KOPT-K1 (cell line): ENCODE results near the gene INO80B.

Source experiments
- H3K27ac ChIP-seq: fragments of 200-600 bp; sonication (generic); 2 replicates; pipeline ENCODE4 v1.5.1; 2016; ENCODE audit warnings: antibody characterized with exemption, mild to moderate bottlenecking, low read depth, low read length; ENCODE audit not compliant: poor library complexity, severe bottlenecking
- H3K36me3 ChIP-seq: fragments of 200-600 bp; sonication (generic); 2 replicates; pipeline ENCODE4 v1.5.1; 2017; ENCODE audit warnings: antibody characterized with exemption, mild to moderate bottlenecking, low read length, moderate library complexity; ENCODE audit not compliant: insufficient read depth
- H3K9me3 ChIP-seq: fragments of 200-600 bp; sonication (generic); 2 replicates; pipeline ENCODE4 v1.5.1; 2017; ENCODE audit warnings: antibody characterized with exemption, low read length, mild to moderate bottlenecking; ENCODE audit not compliant: insufficient read depth, poor library complexity, severe bottlenecking

The INO80B gene

GRCh38 chr2:74497777-74498499, 43.1 kb downstream of the INO80B start:
- no peak overlapping the region for H3K27ac ChIP-seq
- no peaks in the 10 kb centered on the region for H3K9me3 ChIP-seq

DNA sequence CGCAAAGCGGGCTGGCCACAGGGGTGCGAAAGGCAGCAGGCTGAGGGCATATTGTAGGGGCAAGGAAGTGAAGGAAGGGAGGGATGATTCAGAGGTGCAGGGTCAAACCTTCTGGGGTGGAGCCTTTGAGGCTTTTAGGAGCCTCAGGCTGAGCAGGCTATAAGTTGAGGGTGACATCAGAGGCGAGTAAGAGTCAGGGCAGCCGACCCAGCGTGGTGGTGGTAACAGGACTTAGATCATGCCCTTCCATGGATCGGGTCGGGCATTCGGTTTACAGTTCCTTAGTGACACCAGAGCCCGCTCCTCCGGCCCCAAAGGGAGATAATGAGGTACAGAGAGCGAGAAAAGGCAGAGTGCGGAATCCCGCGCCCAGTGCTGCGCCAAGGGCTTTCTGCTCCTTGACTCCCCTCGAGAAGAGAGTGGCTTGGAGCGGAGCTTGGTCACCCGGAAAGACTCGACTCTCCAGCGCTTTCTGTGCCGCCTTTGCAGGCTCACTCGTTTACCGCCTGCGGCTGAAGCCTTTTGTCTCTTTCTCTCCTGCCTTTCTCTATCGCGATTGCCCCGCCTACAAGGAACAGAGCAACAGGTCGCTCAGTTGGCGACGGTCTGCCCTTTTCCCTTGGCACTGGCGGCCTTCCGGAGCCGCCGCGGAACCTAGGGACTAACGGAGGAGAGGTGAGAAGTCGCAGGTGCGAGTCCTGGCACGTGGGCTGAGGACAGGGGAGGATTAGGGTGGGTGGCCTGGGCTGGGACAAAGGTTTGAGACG, 43.8 kb downstream of the INO80B start:
- no peaks in the 10 kb centered on the region for H3K9me3 ChIP-seq
- peaks cover 7% of the 10 kb centered on the region for H3K36me3 ChIP-seq
- H3K27ac ChIP-seq, result no peak overlapping the region

More at GRCh38 chr2:74497777-74498499, 43.1 kb downstream of the INO80B start:
- H3K36me3 ChIP-seq, result peaks cover 15% of the 10 kb centered on the region

DNA sequence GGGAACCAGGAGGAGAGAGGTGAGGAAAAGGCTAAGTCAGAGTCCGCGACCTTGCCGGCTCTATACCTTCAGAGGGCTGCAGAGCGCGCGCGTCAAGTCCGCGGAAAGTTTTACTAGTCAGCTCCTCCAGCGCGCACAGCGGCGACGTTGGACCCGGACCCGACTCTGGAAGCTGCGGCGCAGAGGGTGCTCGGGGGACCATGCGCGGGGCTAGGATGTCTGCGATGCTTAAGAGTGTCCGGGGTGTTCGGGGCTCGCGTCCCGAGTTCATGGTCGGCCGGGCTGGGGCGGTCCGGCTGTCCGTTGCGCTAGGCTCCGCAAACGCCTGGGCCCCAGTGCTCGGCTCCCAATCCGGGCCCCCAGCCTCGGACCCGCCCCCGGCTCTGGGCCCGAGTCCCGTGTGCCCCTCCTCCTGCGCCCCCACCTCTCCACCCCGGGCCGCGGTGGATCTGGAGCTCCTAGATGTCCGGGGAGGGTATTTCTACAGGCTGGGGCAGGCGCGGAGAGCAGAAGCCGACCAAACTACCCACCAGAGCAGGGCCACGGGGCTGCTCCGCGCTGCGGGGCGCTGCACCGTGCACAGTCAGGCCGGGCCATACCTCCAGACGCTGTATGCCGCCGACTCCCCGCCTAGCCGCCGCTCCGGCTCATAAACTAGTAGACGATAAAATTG, 44.5 kb downstream of the INO80B start, which contains the start of gene LBX2:
Gene LBX2 (minus strand): TSS at position 337 of the 673 bp plus-strand sequence. CDS start 66 bp downstream, at position 271.
- no peaks in the 10 kb centered on the region for H3K9me3 ChIP-seq
- H3K27ac ChIP-seq, result no peak within 1 kb of the TSS
- peaks cover 3% of the 10 kb centered on the region; the same call in 1 of the 2 replicates for H3K36me3 ChIP-seq

- H3K36me3 ChIP-seq, result peaks cover 10% of the 10 kb centered on the region; the same call in 1 of the 2 replicates
- no peak overlapping the region for H3K27ac ChIP-seq
- H3K9me3 ChIP-seq, result no peaks in the 10 kb centered on the region
These were observed 45.2 kb downstream of the INO80B start for GRCh38 chr2:74499940-74500577.

GRCh38 chr2:74500578-74500946, 45.7 kb downstream of the INO80B start:
- Histone ChIP-seq H3K9me3 (no peaks in the 10 kb centered on the region), H3K27ac (no peak overlapping the region), H3K36me3 (peaks cover 15% of the 10 kb centered on the region; the same call in 1 of the 2 replicates)

DNA sequence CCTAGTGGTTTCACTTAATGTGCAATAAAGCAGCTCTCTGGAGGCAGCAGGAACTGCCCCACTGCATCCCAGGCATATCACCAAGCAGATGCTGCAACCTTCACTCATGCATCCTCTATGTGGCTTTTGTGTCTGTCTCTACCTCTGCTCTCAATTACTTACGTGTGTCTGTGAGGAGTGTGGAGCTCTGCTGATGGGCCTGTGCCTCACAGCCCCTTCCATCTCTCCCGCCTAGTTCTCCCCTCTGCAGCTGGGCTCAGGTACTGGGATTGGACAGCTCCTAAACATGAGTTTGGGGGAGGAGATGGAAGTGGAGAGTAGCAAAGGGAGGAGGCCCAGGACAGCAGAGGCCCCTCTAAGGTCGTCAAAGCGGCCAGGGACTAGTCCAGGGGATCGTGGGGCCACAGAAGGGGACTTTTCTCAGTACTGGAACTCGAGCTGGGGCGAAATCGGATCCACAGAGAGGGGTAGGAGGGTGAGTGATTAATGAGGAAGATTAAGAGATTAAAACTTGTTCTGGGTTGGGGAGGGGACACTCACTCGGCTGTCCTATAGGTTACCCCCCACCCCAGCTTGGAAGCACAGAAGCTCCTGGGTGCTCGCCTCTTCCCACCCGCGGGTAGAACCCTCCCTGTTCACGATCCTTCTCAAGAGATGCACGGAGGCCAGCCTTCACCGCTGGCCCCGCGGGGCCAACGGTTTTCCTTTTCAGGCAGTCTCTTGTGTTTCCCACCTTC, 46.6 kb downstream of the INO80B start:
- Histone ChIP-seq H3K9me3 (no peaks in the 10 kb centered on the region), H3K27ac (no peak overlapping the region), H3K36me3 (peaks cover 21% of the 10 kb centered on the region; the same call in 1 of the 2 replicates)

- H3K9me3 ChIP-seq, result no peaks in the 10 kb centered on the region
- peaks cover 21% of the 10 kb centered on the region; the same call in 1 of the 2 replicates for H3K36me3 ChIP-seq
- no peak overlapping the region for H3K27ac ChIP-seq
These were observed 47.3 kb downstream of the INO80B start for GRCh38 chr2:74502147-74502719.

DNA sequence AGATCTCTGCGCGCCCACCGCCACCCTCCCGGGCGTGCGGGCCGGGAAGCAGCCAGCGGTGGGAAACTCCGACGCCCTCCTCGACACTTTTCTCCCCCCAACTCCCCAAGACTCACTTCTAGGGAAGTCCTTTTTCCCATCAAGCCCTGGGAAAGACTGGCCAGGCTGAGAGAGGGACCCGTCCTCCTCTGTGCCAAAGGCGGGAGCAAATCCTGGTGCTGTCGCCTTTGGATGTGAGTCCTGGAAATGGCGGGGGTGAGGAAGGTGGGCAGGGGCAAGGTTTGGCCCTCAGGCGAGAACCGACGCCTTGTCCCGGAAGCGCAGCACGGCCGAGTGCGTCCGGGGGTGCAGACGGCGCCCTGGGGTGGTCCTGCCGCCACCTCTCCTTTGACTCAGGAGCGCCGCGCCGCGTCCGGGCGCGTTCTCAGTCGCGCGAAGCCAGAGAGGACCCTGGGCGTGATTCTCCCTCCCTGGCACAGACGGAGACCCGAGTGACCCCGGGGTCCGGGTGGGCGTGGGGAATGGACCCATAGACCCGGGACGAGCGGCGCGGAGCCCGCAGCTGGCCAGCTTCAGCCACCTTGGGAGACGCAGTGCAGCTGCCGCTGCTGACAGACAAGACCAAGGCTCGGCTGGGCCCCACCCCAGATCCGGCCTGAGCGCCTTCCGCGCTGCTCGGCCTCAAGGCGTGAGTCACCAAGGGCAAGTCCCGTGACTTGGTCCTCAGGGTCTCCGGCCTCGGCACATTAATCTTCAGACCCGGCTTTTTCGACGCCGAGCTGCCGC, 48.0 kb downstream of the INO80B start:
- Histone ChIP-seq H3K9me3 (no peaks in the 10 kb centered on the region), H3K27ac (no peak overlapping the region), H3K36me3 (peaks cover 21% of the 10 kb centered on the region; the same call in 1 of the 2 replicates)

DNA sequence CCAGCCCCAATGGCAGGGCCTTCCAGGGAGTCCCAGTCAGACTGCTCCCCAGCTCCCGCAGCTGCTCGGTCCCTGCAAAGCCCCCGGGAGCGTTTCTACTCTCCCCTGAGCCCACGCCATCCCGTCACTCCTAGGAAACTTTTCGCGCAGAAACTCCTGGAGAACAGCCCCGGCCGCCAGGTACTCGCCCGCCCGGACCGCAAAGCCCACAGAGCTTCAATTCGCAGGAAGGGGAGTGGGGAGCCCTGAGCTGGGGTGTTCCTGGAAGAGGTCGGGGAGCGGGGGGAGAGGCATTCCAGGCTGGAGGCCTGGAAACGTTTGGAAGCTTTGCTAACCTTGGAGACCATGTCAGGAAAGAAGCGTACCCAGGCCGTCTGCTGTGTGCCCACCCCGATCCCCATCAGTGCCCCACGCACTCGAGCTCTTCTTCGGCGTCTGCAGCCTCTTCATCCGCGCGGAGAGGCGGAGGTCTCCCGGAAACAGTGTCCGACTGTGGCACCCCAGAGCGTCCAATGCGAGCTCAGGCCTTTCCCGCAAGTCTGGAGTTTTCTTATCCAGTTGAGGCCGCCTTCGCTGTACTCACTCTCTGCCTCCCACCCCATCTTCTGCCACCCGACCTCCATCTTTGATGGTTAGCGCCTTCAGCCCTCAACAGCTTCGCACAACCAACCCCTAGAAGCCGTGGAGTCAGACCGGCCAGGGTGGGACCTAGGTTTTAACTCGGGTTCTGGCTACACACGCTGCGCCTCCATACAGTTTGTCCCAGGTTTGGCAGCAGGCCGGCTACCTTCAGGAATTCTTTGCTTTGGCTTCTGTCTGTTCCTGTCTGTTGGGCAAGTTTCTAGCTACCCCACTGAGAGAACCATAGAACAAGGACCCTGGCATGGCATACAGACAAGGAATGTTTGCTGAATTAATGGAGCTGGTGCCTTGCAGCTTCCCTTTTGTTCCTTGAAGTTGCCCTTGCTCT, 48.9 kb downstream of the INO80B start:
- Histone ChIP-seq H3K27ac (no peak overlapping the region), H3K36me3 (peaks cover 21% of the 10 kb centered on the region; the same call in 1 of the 2 replicates), H3K9me3 (no peaks in the 10 kb centered on the region)

DNA sequence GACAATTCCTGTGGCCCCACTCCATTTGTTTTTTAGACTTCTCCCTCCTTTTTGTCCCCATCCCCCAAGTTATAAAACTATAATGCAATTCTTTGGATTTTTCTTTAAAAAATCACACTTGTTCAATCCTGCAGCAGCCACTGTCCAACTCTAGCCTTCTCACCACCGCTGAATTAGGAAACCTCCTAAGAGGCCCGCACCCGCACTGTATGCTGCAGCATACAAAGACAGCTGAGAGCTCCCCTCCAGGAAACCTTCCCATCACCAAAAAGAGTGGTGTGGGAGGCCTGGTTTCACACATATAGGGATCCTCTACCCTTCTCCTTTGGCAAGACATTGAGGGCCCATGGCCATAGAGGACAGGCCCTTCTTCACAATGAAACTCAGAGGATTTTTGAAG, 49.7 kb downstream of the INO80B start:
- H3K27ac ChIP-seq, result no peak overlapping the region
- H3K36me3 ChIP-seq, result peaks cover 21% of the 10 kb centered on the region; the same call in 1 of the 2 replicates

GRCh38 chr2:74505448-74506246, 50.8 kb downstream of the INO80B start:
- no peak overlapping the region for H3K27ac ChIP-seq

More for the DNA sequence above, 49.7 kb downstream of the INO80B start:
- H3K9me3 ChIP-seq, result no peaks in the 10 kb centered on the region

More at GRCh38 chr2:74505448-74506246, 50.8 kb downstream of the INO80B start:
- Histone ChIP-seq H3K9me3 (no peaks in the 10 kb centered on the region), H3K36me3 (peaks cover 21% of the 10 kb centered on the region; the same call in 1 of the 2 replicates)
